Kidney tubule cell (primary cell): ENCODE results near the gene TBC1D13.
A peak's percentile ranks its signal among the peaks of the same experiment; 100 is the strongest.
"Not testable (repeated sequence)": the region's sequence is repeated elsewhere in the genome, so short reads cannot be mapped to it uniquely, and the experiment has no call there.

ENCODE experiments used
- DNase-seq: peaks from one replicate; pipeline ENCODE4 v3.0.0-alpha.2; 2018; ENCODE audit warnings: low spot score

Gene TBC1D13, protein sequence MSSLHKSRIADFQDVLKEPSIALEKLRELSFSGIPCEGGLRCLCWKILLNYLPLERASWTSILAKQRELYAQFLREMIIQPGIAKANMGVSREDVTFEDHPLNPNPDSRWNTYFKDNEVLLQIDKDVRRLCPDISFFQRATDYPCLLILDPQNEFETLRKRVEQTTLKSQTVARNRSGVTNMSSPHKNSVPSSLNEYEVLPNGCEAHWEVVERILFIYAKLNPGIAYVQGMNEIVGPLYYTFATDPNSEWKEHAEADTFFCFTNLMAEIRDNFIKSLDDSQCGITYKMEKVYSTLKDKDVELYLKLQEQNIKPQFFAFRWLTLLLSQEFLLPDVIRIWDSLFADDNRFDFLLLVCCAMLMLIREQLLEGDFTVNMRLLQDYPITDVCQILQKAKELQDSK

GRCh38 chr9:128786681-128787601, at the start of gene TBC1D13:
Gene TBC1D13 (plus strand): TSS chr9:128787253. CDS start chr9:128787354, 101 bp downstream.
- peak; percentile 82 for DNase-seq

- DNase-seq, result no peak
These were observed 44.7 kb upstream of the TBC1D13 start for GRCh38 chr9:128742401-128742800.

GRCh38 chr9:128743421-128743820, 43.6 kb upstream of the TBC1D13 start:
- DNase-seq, result no peak

- no peak for DNase-seq
These were observed 39.8 kb upstream of the TBC1D13 start for GRCh38 chr9:128747241-128747640.

DNA sequence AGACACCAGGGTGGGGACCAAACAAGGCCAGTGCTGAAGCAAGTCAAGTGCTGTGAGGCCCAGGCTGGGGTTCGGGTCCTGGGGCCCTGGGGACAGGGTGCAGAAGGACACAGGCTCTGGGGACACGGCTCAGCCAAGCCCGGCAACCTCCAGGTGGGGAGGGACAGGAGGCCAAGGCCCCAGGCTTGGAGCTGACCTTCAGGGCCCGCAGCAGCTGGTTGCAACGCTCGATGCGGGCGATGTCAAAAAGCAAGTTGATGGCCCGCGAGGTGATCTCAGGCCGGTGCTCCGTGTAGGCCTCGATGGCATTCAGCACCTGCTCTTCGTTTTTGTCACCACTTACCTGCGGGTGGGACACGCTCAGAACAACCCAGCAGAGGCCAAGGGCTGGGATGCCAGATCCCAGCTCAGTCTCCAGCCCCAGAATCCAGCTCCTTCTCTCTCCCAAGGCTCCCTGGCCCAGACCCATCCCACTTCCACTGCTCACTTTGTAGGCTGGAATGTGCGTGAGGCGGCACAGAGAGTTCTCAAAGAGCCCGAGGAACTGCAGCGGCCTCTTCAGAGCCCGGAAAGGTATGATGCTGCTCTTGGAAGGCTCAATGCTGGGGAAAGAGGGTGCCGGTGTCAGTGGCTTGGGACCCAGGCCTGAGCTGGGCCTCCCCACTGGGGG, 36.0 kb upstream of the TBC1D13 start:
- no peak for DNase-seq

- DNase-seq, result no peak
These were observed 33.4 kb upstream of the TBC1D13 start for GRCh38 chr9:128753627-128754026.

DNA sequence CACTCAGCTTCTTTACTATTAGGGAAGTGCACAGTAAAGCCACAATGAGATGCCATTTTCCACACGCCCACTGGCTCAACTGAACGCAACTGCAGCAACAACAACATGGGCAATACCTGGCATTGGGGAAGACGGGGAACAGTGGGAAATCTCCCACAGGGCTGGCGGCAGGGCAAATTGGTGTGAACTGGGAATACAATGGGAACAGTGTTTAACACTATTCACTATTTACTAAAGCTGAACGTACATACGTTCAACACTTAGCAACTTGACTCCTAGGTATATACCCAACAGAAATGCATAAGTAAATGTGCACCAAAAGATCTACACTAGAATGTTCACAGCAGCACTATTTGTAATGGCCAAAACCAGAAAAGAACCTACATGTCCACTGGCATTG, 29.5 kb upstream of the TBC1D13 start:
- DNase-seq, result no peak

GRCh38 chr9:128762671-128763449, 24.2 kb upstream of the TBC1D13 start:
- DNase-seq, result no peak

GRCh38 chr9:128764361-128764760, 22.7 kb upstream of the TBC1D13 start:
- DNase-seq, result no peak

DNA sequence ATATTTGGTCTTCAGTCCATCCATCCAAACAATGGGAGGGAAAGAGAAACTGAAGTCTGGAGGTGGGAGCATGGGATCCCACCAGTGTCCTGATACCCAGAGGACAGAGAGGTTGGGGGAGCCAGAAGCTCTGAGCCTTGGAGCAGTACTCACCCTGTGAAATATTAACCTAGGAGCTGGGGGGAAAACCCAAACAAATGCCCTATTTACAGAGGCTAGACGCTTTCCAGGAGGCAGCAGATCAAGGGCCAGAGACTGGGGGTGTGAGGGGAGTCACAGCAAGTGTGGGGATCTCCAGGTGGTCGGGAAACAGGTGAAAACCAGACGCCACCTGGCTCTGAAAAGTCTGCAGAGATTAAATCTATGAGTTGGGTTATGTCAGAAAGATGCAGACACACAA, 21.6 kb upstream of the TBC1D13 start:
- peak; percentile 48 for DNase-seq

DNA sequence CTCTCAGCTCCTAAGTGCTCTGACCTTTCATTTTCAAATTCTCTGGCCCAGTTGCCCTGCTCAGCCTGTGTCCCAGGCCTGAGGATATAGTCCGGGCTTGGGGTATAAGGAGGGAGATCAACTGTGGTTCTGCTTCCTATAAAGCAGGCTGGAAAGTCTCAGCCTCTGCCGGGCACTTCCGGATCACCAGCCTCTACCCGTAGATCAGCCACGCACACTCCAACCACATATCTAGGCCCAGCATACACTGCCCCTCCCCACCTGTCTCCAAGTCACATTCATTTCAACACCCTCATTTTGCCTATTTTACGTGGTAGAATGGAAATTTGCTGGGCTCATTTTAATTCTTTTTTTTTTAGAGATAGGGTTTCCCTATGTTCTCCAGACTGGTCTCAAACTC, 18.4 kb upstream of the TBC1D13 start:
- no peak for DNase-seq

DNA sequence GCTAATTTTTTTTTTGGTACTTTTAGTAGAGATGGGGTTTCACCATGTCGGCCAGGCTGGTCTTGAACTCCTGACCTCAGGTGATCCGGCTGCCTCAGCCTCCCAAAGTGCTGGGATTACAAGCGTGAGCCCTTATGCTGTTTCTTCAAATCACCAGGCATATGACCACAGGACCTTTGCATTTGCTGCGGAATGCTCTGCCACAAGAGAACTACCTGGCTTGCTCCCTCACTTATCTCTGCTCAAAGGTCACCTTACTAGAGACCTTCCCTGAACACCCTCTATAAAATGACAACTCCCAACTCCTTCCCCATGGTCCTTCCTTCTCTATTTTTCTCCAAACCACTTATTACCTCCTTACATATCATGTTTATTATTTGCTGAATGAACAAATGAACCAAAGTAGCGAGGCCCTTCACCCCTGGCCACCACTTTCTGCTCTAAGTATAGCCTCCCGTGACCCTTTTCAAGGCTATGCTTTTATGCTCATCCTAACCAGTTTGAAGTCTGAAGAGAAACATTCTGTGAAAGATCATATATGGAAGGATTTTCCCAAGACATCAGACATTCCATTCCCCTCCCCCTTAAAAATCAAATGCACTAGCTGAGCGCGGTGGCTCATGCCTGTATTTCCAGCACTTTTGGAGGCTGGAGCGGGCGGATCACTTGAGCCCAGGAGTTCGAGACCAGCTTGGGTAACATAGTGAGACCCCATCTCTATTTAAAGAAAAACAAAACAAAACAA, 16.6 kb upstream of the TBC1D13 start:
- DNase-seq, result no peak

GRCh38 chr9:128771094-128771721, 15.8 kb upstream of the TBC1D13 start:
- DNase-seq, result peak; percentile 23

- DNase-seq, result peak; percentile 91
These were observed 15.1 kb upstream of the TBC1D13 start, which contains the start of gene ZER1 for GRCh38 chr9:128771745-128772519. Gene ZER1 (minus strand): TSS chr9:128771927. CDS start chr9:128755565, 16,362 bp downstream.

- no peak for DNase-seq
These were observed 14.0 kb upstream of the TBC1D13 start for GRCh38 chr9:128773049-128773448.

GRCh38 chr9:128774804-128775203, 12.2 kb upstream of the TBC1D13 start:
- DNase-seq, result no peak

GRCh38 chr9:128780093-128780492, 7.0 kb upstream of the TBC1D13 start:
- DNase-seq, result not testable (repeated sequence)

GRCh38 chr9:128781187-128782070, 5.6 kb upstream of the TBC1D13 start:
- DNase-seq, result no peak
